ENCODE results near the gene CEP162.

- TF ChIP-seq CTCF (conservative IDR thresholded peaks at IDR 0.05; ENCODE audit: low read length) (no peak), EZH2phosphoT487 (IDR thresholded peaks at IDR 0.05; ENCODE audit: borderline replicate concordance) (no peak)
These were observed 404 bp downstream of the CEP162 start for GRCh38 chr6:84227044-84227433.
